GM21390 (cell line): ENCODE measurements around the gene AUTS2.

Experiments used
- ATAC-seq: cut with Tn5 transposase; IDR thresholded peaks from one replicate; pipeline ENCODE4 v1.9.1; 2021; ENCODE audit not compliant: unreplicated experiment

AUTS2 gene

DNA sequence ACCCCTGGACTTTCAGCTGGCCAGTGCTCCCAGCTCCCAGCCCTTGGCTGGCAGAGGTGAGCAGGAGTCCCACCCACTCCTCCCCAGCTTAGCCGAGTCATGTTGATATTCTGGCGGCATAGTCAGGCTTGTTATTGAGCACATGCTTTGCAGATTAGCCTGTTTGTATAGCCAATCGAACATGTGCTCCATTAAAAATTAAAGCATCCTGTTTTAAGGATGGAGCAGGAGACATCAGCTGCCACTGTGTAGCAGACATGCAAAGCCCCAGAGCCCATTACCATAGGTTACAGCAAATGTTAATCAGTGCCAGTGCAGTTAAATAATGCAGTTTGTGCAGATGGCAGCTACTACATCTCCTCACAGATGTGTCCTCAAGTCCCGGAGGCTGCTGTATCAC is 959.1 kb downstream of the AUTS2 start:
- ATAC-seq: no peak

DNA sequence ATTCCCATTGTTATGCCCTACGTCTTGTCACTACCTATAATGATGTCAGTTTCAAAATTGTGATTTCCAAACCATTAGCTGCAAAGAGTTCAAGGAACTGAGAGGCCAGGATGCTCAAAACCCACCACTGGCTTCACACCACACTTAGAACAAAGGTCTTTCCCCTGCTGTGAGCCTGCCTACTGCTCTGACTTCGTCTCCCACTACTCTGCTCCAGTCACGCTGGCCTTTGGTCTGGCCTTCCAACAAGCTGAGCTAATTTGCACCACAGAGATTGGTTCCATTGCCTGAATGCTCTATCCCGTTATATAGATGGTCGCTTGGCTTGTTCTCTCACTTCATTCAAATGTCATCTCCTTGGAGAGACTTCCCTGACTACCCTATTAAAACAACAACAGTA is 961.5 kb downstream of the AUTS2 start:
- ATAC-seq: no peak

DNA sequence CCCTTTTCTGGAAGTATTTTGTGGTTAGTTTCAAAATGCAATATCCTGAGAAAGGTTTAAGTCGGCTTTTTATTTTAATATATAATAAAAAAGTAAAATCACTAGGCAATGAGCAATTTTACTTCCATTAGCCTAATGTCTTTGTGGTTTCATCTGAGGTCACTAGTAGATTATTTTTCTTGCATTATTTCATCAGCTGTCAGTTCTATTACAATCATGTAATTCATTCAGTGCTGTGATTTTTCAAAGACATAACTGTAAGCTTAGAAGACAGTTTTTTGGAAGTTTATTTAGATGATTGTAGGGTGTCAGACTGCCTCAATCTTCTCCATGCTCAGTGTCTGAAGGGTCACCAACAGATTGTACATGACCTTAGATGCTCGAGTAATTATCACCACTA is 965.7 kb downstream of the AUTS2 start:
- no peak for ATAC-seq

DNA sequence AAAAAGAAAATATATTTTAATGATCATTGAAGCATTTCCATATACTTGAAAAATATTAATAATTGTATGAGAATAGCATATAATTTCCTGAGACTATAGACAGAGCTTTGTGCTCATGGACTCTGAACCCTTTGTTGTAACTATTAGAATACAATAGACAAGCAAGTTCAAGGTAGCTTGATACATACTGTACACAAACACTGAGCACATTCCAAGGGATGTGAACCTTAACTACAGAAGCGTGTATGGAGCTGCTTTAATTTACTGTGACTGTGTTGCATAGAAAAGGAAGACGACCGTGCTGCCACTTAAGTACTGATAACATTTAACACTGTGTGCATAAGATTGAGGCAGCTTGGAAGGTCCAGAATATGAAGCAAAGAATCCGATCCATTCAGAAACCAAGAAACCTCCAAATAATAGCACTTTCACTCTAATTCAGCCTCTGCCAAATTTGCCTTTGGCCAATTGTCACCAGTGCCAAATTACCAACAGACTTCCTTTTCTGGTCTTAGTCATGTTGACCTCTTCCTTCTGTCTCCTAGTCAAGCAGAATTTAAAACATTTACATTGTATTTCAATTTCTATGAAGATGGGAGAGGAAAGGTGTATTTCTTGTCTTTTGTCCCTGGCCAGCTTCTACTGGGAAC is 967.6 kb downstream of the AUTS2 start:
- ATAC-seq: no peak

DNA sequence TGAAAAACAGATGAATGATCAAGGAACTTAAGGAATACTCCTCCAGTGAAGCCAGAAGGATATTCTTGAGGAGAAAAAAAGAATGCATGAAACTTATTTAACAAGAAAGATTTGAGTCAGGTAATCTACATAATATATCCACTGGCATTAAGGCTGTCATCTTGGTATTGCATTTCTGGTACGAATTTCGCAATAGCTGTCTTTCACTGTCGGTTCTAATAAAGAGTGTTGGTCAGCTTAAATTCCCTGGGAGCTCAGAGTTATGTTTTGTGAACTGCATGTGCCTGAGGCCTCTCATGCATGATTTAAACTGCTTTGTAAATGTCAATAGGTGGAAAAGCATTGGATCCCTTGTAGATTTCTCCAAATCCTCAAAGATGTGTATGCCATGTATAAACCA is 968.4 kb downstream of the AUTS2 start:
- ATAC-seq: no peak

DNA sequence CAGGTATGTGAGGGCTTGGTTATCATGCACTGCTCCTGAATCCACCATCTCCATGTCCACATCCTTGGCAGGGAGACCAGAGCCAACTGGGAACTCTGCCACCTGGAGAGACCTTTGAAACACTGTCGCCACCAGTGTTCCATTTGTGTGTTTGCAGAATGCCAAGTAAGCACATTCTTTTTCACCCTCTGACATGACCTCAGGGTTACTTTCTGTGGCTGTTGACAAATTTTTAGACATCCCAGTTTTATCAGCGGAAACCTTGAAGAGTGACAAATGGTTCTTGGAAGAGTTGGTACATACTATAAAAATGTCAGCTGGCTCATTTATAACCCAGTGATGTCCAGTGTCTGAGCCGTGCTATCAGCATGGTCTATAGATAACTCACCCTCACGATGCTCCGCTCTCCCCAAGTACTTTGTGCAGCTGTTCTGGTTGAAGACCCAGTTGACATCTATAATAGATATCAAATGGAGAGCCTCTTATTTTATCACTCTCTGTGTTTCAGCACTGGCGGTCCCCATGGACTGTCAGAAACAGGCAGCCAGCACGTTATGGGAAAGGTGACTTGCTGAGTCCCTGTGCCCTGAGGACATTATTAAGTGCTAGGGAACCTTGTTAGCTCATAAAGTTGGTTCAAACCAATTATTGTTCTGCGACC is 970.5 kb downstream of the AUTS2 start:
- no peak for ATAC-seq

DNA sequence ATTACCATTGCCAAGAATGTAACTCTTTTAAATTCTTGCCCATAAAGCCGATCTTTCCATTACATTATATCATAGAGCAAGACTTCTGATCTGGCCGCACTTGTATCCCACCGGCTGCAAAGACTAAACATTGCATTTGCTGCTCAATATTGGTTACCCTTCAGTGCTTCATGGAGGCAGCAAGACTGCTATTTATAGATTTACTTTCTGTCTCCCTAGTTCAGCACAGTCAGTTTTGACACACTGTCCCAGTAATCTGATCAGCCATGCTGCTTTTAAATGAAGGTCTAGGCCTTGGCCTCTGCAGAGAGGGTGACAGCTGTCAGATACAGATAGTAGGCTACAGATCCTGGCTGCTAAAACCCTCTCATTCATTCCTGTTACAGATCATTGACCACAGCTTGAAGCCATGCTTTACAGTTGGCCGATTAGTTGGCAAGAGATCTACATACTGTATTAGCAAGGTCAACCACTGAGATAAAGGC is 971.1 kb downstream of the AUTS2 start:
- no peak for ATAC-seq

DNA sequence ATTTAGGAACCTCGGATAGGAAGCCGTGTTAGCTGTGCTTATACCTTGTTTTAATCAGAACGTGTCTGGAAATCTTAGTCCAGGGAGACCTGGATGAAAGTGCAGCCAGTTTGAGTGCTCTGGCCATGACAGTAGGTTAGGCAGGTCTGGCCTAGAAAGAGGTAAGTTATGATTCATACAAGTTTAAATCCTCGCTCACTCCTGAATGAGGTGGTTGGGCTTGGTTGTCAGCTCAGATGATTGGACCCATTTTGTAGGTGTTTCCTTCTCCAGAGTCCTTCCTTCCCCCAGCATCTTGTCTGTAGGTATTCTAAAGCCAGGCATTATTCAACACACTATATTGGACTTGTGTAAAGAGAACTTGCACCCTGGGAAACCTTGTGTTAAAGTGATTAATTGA is 971.8 kb downstream of the AUTS2 start:
- no peak for ATAC-seq

DNA sequence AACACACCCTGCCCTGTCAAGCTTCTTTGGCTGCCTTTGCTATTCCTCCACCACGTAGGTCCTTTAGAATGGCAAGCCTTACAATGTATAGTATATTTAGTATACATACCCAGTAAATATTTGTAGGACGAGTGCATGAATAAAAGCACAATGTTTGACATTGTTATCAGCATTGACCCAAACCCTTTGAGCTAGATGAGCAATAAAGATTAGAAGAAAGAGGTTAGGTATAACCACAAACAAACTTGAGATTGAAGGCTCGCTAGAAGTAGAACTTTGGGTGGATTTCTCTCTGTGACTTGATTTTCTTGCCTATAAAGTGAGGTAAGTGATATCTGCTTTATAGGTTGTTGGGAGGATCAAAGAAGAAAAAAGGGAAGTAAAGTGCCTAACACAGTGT is 972.7 kb downstream of the AUTS2 start:
- no peak for ATAC-seq

DNA sequence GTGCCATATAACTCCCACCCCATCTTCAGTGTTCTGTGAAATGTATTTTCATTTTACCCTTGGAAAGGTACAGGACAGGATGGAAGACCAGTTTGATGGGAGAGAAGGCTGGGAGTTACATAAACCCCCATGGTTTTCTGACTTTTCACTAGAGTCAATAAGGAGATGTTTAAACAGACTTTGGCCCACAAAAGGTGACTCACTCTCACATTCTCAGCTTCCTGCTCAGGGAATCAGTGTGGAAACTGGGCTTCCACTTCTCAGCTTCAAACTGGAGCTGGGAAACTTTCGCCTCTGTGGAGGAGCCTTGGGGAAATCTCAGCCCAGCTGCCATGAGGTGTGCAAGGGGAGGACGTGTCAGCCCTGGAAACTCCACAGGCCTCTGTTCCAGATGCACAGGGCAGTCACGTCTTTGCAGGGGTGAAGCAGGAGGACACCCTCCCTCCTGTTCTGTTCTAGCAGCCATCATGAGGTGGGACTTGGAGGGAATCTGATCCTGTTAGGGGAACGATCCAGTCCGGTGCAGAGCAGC is 973.2 kb downstream of the AUTS2 start:
- no peak for ATAC-seq

DNA sequence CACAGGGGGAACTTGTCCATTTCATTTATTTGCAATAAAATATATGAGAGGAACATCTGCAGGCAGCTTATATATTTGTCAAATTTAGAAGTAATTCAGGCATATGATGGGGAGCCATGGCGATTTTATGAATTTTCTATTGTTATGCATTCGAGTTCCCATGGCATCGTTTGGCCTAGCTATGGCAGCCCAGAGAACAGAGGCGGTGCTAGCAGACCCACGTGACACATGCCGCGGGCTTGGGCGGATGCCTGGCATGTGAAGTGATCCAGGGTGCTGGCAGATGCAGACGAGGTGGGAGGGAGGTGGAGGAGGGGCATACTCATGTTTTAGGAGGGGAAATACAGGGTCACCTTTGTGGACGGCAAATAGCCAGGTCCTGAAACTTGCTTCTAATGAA is 973.7 kb downstream of the AUTS2 start:
- no peak for ATAC-seq

DNA sequence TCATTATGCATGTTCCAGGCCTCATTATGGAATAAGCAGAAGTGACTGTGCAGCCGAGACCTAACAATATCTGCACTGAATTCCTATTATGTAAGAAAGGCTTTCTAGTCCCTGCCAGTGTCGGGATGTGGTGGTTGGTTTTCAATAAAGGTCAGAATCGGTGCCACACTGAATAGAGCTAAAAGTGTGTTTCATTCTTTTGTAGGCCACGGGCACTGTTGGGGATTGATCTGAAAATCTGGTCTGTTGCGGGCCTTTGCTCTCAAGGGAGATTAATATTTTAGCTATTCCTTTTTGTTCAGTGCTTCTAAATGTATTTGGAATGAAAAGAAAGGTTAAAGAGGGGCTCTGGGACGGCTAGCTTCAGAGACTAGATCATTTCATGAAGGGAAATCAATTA is 974.3 kb downstream of the AUTS2 start:
- ATAC-seq: no peak

DNA sequence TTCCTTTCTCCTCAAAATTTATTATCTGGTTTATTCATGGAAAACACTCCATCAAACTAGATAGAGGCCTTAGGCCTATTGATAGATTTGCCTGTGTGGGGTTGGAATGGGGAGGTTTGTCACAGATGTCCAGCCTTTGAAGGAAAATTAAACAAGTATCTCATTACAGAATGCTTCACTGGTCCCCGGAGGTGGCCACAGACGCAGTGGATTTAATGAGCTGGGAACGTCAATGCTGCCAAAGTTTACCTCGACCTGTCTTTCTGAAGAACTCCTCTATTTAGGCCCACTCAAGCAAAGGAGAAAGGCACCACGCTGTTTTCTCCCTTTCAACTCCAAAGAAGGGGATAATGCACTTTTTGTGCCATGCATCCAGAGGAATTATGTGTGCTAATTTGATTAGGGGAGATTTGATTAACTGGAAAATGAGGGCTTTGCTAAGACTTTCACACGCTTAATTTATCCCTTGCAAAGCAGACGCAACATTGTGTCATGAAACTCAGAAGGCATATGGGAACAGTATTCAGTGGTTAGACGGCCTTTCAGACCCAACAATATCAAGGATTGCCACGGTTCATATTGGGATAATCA is 974.9 kb downstream of the AUTS2 start:
- ATAC-seq: no peak

DNA sequence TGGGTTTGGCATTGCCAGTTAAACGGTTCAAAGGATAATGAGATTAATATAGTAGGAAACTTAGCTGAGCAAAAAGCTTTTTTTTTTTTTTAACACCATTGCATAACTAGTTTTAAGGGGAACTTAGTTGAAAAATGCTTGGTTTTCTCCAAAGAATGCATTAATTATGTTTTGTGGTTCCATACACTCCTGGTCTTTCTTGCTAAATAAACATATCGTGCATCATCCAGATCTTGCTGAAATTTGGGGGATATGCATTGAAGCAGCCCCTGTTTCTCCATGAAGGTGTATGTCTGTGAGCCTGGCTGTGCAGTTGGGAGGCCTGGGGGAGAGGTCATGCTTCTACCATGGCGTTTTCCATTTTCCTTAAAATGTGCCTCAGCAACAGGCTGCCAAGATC is 975.4 kb downstream of the AUTS2 start:
- no peak for ATAC-seq

DNA sequence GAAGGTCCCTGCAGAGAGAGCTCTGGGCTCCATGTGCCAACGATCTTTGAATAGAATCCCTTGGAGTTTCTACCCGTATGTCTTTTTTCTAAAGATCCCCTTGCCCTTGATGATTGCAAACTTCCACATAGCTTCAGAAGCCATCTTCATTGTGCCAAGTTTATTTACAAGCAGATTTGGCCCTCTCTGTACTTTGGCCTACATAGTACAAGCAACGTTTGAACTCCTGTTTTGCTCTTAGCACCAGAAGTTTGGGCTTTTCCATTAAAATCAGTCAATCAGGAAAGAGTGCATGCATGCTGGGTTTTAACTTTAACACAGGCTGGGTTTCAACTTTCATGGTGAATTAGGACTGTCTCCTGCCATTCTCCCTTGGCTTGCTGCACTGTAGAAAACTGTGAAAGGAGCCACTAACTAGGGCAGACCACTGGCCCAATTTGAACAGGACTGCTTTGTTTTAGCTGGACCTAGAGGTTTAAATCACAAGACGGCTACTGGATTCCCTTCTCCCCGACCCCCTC is 976.1 kb downstream of the AUTS2 start:
- no peak for ATAC-seq

DNA sequence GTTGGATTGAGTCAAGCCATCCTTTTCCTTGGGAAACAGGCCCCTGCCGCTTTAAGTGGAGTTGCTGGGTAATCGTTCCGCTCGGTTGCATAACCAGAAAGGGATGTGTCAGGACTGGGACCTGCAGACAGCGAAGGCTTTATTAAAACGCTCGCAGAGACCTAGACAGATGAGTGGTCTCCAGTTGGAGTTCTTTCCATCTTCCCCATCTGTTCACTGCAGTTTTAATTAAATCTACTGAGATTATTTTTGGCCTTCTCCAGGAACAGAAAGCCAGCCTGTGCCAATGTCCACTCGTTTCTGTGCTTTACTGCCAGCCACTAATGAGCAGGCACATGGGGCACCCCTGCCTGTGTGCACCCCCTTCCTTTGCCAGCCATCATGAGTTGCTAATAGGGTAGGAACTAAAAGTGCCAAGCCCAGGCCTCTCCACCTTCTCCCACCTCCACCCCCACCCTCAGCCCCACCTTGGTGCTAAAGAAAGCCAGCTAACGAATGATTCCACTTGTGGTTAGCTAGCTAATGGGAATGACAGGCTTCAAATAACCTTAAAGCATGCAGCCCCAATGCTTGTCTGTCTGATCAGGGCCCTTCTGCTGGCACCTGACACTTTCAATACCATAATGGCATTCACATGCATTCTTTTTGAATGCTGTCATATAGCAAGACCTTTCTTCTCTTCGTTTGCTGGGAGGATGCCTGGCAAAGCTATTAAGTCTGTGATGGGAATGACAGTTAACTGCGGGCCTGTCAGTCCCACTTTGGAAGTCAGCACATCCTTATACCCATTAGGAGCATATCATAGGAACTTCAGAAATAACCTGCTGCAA is 976.9 kb downstream of the AUTS2 start:
- ATAC-seq: no peak

DNA sequence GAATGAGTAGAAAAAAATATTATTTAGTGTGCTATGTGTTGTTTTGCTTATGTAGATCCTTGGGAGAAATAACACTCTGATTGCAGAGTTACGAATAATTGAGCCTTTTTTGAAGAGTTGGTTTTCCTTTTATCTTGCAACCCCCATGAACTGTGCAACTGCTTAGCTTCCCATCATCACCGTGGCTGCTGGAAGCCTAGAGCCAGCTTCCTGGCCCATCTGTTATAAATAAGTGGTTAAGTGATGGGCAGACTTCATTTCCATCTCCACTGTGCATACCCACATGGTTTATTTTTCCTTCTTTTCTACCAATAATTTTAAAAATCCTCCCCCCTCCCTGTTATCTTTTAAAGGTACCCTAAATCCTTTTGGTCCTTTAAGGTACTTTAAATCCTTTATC is 978.8 kb downstream of the AUTS2 start:
- ATAC-seq: no peak

DNA sequence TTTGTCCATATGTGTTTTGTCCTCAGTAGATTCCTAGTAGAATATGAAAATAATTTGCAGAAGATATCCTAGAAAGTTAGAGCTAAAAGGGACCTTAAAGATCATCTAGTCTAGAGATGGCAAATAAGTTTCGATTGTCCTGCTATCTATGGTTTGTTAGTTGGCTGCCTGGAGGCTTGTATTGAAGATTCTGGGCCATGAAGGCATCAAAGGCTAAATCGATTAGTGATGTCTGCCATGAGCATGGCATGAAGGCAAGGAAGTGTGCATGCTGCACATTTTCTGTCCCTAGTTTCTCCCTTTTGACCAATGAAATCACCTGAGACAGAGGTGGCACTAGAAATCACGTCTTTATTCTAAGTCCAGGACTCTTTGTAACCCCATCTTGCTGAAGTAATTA is 979.9 kb downstream of the AUTS2 start:
- ATAC-seq: no peak

DNA sequence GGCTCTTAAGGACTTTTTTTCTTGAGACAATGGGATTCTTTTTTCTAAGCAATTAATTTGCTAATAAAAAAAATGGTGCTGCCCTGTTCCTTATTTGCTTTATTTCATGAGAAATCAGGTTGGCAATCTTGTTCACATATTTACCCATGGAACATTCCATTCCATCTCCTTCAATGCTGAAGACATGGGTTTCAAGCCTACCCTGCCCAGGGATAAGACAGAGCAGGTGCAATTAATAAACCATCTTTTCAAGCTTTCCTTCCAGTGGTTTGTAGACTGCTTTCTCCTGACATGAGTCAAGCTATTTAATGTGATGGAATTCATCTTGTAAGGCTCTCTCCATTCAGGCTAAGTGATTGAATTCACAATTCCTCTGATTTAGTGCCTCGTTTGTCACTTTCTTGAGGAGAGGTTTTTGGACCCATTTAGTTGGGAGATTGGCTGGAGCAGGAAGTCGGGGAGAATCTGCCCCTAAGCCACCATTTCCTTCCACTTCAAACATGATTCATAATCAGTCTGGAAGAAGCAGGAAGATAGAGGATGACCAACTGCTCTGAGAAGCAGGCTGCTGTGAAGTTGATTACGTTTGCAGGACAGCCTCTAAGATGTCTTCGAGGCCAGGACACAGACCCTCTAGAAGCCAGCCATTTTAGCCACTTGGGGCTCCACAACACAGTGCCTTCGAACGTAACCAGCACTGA is 981.3 kb downstream of the AUTS2 start:
- no peak for ATAC-seq

DNA sequence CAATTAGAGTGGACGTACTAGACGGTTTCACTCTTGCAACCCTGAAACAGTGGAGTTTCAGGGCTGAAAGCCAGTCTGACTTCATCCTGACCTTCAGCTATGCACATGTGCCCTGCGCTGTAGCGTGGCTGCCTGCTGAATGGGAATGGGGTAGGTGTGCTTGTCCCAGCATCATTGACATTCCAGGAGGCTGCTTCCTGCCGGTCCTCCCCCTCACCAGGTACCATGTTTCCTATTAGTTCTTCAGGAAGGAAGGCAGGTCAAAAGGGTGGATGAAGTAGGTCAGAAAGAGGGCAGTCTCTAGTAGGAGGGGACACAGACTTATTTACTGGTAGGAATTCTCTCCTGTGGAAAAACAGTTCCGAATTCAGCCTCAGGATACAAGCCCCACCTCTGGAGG is 981.9 kb downstream of the AUTS2 start:
- no peak for ATAC-seq
